ENCODE results near the gene TRIM6. TPM values are rescaled to one million over a fixed set of nuclear protein-coding genes. Genes with fewer than 3 reads are reported as not detected.

Gene TRIM6
- total and polyA plus RNA-seq, 9 of the 15 experiments (the other 6 are each of a cell fraction or from before 2014, with no cell fraction given), result 5.0 to 11.8 (median 8.7) TPM

- peak; percentile 64 for TF ChIP-seq ARID1B (IDR thresholded peaks at IDR 0.05)
- TF ChIP-seq, protein P1, sequence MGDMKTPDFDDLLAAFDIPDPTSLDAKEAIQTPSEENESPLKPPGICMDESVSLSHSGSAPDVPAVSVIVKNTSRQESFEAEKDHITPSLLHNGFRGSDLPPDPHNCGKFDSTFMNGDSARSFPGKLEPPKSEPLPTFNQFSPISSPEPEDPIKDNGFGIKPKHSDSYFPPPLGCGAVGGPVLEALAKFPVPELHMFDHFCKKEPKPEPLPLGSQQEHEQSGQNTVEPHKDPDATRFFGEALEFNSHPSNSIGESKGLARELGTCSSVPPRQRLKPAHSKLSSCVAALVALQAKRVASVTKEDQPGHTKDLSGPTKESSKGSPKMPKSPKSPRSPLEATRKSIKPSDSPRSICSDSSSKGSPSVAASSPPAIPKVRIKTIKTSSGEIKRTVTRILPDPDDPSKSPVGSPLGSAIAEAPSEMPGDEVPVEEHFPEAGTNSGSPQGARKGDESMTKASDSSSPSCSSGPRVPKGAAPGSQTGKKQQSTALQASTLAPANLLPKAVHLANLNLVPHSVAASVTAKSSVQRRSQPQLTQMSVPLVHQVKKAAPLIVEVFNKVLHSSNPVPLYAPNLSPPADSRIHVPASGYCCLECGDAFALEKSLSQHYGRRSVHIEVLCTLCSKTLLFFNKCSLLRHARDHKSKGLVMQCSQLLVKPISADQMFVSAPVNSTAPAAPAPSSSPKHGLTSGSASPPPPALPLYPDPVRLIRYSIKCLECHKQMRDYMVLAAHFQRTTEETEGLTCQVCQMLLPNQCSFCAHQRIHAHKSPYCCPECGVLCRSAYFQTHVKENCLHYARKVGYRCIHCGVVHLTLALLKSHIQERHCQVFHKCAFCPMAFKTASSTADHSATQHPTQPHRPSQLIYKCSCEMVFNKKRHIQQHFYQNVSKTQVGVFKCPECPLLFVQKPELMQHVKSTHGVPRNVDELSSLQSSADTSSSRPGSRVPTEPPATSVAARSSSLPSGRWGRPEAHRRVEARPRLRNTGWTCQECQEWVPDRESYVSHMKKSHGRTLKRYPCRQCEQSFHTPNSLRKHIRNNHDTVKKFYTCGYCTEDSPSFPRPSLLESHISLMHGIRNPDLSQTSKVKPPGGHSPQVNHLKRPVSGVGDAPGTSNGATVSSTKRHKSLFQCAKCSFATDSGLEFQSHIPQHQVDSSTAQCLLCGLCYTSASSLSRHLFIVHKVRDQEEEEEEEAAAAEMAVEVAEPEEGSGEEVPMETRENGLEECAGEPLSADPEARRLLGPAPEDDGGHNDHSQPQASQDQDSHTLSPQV (IDR thresholded peaks at IDR 0.05), result peak; percentile 51; the same call in 1 of the 2 replicates
- 0 out of 2 replicates have a peak, but pooled peaks have one; percentile 14 for TF ChIP-seq ILK (tag; IDR thresholded peaks at IDR 0.05; ENCODE audit: borderline replicate concordance, low read depth)
- no peak for TF ChIP-seq SMARCE1 (IDR thresholded peaks at IDR 0.05)
- no peak for TF ChIP-seq ZNF830 (CRISPR knock-in tag; IDR thresholded peaks at IDR 0.05)
- no peak for TF ChIP-seq SMAD1 (IDR thresholded peaks at IDR 0.05; ENCODE audit: low read depth, low read length, partially characterized antibody)
- no peak for TF ChIP-seq LARP7 (IDR thresholded peaks at IDR 0.05)
- TF ChIP-seq ZNF143 (CRISPR knock-in tag; IDR thresholded peaks at IDR 0.05), result no peak
- no peak for TF ChIP-seq ARNT (IDR thresholded peaks at IDR 0.05)
- no peak for TF ChIP-seq XRCC3 (IDR thresholded peaks at IDR 0.05)
- TF ChIP-seq CC2D1A (IDR thresholded peaks at IDR 0.05), result 0 out of 2 replicates have a peak, but pooled peaks have one; percentile 45
- TF ChIP-seq HNRNPL (IDR thresholded peaks at IDR 0.05; ENCODE audit: low read depth, low read length), result no peak
- TF ChIP-seq CBX3 (IDR thresholded peaks at IDR 0.05; ENCODE audit: borderline replicate concordance in 1 of 2, low read length in 2 of 2), result 0 out of 3 replicates have a peak, but pooled peaks of 1 of the 2 experiments have one; percentile 25
- TF ChIP-seq, protein P2, sequence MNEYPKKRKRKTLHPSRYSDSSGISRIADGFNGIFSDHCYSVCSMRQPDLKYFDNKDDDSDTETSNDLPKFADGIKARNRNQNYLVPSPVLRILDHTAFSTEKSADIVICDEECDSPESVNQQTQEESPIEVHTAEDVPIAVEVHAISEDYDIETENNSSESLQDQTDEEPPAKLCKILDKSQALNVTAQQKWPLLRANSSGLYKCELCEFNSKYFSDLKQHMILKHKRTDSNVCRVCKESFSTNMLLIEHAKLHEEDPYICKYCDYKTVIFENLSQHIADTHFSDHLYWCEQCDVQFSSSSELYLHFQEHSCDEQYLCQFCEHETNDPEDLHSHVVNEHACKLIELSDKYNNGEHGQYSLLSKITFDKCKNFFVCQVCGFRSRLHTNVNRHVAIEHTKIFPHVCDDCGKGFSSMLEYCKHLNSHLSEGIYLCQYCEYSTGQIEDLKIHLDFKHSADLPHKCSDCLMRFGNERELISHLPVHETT (CRISPR knock-in tag; conservative IDR thresholded peaks at IDR 0.05 in 1 of 2, IDR thresholded peaks at IDR 0.05 in 1 of 2), result no peak
- TF ChIP-seq RAD51 (IDR thresholded peaks at IDR 0.05; ENCODE audit: borderline replicate concordance, low read depth), result no peak
- TF ChIP-seq, protein P3, sequence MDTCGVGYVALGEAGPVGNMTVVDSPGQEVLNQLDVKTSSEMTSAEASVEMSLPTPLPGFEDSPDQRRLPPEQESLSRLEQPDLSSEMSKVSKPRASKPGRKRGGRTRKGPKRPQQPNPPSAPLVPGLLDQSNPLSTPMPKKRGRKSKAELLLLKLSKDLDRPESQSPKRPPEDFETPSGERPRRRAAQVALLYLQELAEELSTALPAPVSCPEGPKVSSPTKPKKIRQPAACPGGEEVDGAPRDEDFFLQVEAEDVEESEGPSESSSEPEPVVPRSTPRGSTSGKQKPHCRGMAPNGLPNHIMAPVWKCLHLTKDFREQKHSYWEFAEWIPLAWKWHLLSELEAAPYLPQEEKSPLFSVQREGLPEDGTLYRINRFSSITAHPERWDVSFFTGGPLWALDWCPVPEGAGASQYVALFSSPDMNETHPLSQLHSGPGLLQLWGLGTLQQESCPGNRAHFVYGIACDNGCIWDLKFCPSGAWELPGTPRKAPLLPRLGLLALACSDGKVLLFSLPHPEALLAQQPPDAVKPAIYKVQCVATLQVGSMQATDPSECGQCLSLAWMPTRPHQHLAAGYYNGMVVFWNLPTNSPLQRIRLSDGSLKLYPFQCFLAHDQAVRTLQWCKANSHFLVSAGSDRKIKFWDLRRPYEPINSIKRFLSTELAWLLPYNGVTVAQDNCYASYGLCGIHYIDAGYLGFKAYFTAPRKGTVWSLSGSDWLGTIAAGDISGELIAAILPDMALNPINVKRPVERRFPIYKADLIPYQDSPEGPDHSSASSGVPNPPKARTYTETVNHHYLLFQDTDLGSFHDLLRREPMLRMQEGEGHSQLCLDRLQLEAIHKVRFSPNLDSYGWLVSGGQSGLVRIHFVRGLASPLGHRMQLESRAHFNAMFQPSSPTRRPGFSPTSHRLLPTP (IDR thresholded peaks at IDR 0.05; ENCODE audit: borderline replicate concordance, extremely low read depth, insufficient read length), result no peak
- TF ChIP-seq NR3C1 (CRISPR knock-in tag; IDR thresholded peaks at IDR 0.05), result no peak
- no peak for TF ChIP-seq CBX1 (IDR thresholded peaks at IDR 0.05; ENCODE audit: low read depth)
Observed at GRCh38 chr11:5591613-5592012, 4.8 kb upstream of the TRIM6 start (continued).
